Eye (tissue), 1 donor: Measurements from ENCODE around the gene BCL2L1.

Source experiments
- DNase-seq: peaks from one replicate; pipeline ENCODE4 v3.0.0-alpha.2; 2015

BCL2L1 gene

GRCh38 chr20:31723319-31724078 is 831 bp upstream of the BCL2L1 start:
- DNase-seq = peak; percentile 99

- no peak for DNase-seq
These were observed 326 bp upstream of the BCL2L1 start for GRCh38 chr20:31723069-31723318.

GRCh38 chr20:31721408-31722256 is 1.0 kb downstream of the BCL2L1 start:
- peak; percentile 52 for DNase-seq

GRCh38 chr20:31720486-31721407 is 1.9 kb downstream of the BCL2L1 start:
- no peak for DNase-seq

- no peak for DNase-seq
These were observed 2.8 kb downstream of the BCL2L1 start for GRCh38 chr20:31719644-31720485.

GRCh38 chr20:31718952-31719643 is 3.6 kb downstream of the BCL2L1 start:
- DNase-seq = peak; percentile 38

- no peak for DNase-seq
These were observed 5.0 kb downstream of the BCL2L1 start for GRCh38 chr20:31717478-31718201.

- DNase-seq = no peak
These were observed 5.7 kb downstream of the BCL2L1 start for GRCh38 chr20:31716818-31717477.

- no peak for DNase-seq
These were observed 6.3 kb downstream of the BCL2L1 start for GRCh38 chr20:31716351-31716750.

- DNase-seq = no peak
These were observed 6.9 kb downstream of the BCL2L1 start for GRCh38 chr20:31715766-31716165.

GRCh38 chr20:31713312-31714273 is 9.1 kb downstream of the BCL2L1 start:
- DNase-seq = peak; percentile 45

- peak; percentile 87 for DNase-seq
These were observed 9.9 kb downstream of the BCL2L1 start for GRCh38 chr20:31712564-31713311.

GRCh38 chr20:31712112-31712553 is 10.5 kb downstream of the BCL2L1 start:
- no peak for DNase-seq

- no peak for DNase-seq
These were observed 11.2 kb downstream of the BCL2L1 start for GRCh38 chr20:31711179-31712111.

- no peak for DNase-seq
These were observed 12.1 kb downstream of the BCL2L1 start for GRCh38 chr20:31710423-31711108.

- no peak for DNase-seq
These were observed 12.7 kb downstream of the BCL2L1 start for GRCh38 chr20:31709939-31710338.
